ENCODE results near the gene CCDC192. TPM values are rescaled to one million over a fixed set of nuclear protein-coding genes. Genes with fewer than 3 reads are reported as not detected.

CCDC192 gene
- total RNA-seq, 1 donor from 2014 or later, result 0.31 TPM

DNA sequence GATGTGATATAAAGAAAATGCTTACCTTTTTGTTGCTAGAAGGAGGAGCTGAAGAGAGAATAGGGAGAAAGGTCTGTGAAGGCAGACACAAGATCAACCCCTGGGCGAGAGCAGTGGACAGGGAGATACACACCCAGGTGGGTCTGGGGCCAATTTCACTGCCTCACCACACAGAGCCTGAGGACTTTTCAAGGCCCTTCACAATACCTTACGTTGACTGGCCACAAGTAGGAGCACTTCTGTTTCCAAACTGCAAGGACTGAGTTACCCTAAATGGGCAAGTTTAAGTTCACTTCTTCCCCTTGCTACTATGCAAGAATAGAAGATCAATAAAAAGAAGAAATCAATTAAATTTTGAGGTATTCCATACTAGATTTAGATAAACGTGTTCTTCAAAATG lies 205.9 kb downstream of the CCDC192 start:
- DNase-seq (ENCODE audit: extremely low spot score, unreplicated experiment), result no peak
- TF ChIP-seq, protein P1, sequence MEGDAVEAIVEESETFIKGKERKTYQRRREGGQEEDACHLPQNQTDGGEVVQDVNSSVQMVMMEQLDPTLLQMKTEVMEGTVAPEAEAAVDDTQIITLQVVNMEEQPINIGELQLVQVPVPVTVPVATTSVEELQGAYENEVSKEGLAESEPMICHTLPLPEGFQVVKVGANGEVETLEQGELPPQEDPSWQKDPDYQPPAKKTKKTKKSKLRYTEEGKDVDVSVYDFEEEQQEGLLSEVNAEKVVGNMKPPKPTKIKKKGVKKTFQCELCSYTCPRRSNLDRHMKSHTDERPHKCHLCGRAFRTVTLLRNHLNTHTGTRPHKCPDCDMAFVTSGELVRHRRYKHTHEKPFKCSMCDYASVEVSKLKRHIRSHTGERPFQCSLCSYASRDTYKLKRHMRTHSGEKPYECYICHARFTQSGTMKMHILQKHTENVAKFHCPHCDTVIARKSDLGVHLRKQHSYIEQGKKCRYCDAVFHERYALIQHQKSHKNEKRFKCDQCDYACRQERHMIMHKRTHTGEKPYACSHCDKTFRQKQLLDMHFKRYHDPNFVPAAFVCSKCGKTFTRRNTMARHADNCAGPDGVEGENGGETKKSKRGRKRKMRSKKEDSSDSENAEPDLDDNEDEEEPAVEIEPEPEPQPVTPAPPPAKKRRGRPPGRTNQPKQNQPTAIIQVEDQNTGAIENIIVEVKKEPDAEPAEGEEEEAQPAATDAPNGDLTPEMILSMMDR (conservative IDR thresholded peaks at IDR 0.05), result peak; percentile 73
- no peak overlapping the region for H3K27ac Mint-ChIP-seq

DNA sequence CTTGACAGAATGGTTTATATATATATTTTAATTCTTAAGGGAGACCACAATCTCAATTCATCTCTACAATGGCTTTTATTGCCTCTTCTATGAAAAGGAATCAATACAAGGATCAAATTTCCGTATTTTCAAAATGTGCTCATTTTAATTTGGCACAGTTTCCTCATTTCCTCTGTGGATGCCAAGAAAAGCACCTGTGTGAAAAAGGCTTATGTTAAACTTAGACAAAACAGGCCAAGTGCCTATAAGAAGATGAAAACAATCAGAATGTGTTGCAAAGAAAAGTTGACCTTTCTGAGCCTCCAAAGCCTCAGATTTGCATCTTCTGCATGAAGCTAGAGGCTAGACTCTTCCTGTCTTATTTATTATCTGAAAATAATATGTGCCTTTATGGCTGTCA lies 206.6 kb downstream of the CCDC192 start:
- Mint-ChIP-seq H3K27me3 (no peaks in the 10 kb centered on the region), H3K27ac (no peak overlapping the region), H3K4me1 (ENCODE audit: unreplicated experiment) (peaks cover 14% of the 10 kb centered on the region), H3K9me3 (no peaks in the 10 kb centered on the region), H3K36me3 (no peaks in the 10 kb centered on the region), H3K4me3 (no peak overlapping the region)
- TF ChIP-seq, protein P1 (conservative IDR thresholded peaks at IDR 0.05), result no peak
- no peak for DNase-seq (ENCODE audit: extremely low spot score, unreplicated experiment)

More for the DNA sequence above, 205.9 kb downstream of the CCDC192 start:
- H3K4me1 Mint-ChIP-seq (ENCODE audit: unreplicated experiment), result peaks cover 15% of the 10 kb centered on the region
- no peaks in the 10 kb centered on the region for H3K36me3 Mint-ChIP-seq
- no peak overlapping the region for H3K4me3 Mint-ChIP-seq
- H3K9me3 Mint-ChIP-seq, result no peaks in the 10 kb centered on the region
- no peaks in the 10 kb centered on the region for H3K27me3 Mint-ChIP-seq

DNA sequence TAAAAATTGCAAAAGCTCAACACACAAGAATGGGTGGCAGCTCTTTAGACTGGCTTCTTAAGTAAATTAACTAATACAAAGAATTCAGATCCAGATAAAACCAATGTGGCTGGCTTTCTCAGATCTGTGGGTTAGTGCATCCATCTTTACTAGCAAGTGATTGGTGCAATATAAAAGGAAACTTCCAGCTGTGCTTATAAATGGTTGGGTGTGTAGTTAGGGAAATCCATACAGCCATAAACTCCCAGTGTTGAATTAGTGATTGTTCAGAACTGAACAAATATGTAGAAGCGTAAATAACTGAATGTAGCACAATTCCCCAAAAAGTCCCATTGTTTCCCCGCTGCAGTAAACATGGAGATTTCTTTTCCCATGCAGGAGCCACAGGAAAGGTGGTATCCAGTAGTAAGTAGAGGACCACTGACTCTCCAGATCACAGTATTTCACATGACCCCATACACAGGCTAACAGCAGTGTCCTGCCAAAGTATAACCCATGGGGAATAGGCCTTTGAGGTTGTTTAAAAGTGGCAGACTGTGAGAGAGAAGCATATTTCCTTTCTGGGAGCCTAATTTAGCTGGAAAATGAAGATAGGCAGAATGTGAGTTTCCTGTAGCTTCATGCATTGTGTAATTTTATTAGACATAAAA lies 207.2 kb downstream of the CCDC192 start:
- TF ChIP-seq, protein P1 (conservative IDR thresholded peaks at IDR 0.05), result no peak
- Mint-ChIP-seq H3K4me3 (no peak overlapping the region), H3K27me3 (no peaks in the 10 kb centered on the region), H3K36me3 (no peaks in the 10 kb centered on the region), H3K27ac (no peak overlapping the region), H3K9me3 (no peaks in the 10 kb centered on the region), H3K4me1 (ENCODE audit: unreplicated experiment) (peaks cover 14% of the 10 kb centered on the region)
- DNase-seq (ENCODE audit: extremely low spot score, unreplicated experiment), result no peak

DNA sequence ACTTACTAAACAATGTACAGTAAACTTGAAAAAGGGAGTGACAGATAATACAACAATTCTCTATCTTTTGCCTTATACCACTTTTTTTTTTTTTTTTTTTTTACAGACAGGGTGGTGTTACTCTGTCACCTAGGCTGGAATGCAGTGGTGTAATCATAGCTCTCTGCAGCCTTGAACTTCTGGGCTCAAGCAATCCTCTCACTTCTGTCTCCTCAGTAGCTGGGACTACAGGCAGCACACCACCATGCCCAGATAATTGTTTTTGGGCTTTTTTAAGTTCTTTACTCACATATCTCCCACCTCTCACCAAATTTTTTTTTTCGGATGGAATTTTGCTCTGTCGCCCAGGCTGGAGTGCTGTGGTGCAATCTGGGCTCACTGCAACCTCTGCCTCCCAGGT lies 208.4 kb downstream of the CCDC192 start:
- Mint-ChIP-seq H3K4me1 (ENCODE audit: unreplicated experiment) (peaks cover 14% of the 10 kb centered on the region), H3K27me3 (no peaks in the 10 kb centered on the region), H3K27ac (no peak overlapping the region), H3K9me3 (no peaks in the 10 kb centered on the region), H3K36me3 (no peaks in the 10 kb centered on the region), H3K4me3 (no peak overlapping the region)
- no peak for DNase-seq (ENCODE audit: extremely low spot score, unreplicated experiment)
- TF ChIP-seq, protein P1 (conservative IDR thresholded peaks at IDR 0.05), result no peak

DNA sequence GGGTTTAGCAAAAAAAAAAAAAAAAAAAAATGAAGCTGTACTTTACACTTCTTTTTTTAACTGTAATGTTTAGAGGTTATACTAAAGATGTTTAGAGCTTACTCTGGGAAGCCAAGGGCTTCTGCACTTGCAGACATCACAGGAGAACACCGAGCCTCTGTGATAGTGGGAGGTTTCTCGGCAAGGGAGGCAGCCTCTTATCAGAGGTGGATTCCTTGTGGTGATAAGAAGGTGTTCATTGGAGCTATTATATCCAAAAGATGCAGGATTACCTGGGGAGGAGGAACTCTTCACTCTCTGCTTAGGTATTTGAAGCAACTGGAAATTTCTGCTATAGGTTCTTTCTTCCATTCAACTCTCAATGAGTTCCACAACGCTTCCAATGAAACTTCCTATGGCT lies 209.2 kb downstream of the CCDC192 start:
- Mint-ChIP-seq H3K4me1 (ENCODE audit: unreplicated experiment) (peaks cover 14% of the 10 kb centered on the region), H3K36me3 (no peaks in the 10 kb centered on the region), H3K4me3 (no peak overlapping the region), H3K27me3 (no peaks in the 10 kb centered on the region), H3K9me3 (no peaks in the 10 kb centered on the region), H3K27ac (no peak overlapping the region)
- DNase-seq (ENCODE audit: extremely low spot score, unreplicated experiment), result no peak
- TF ChIP-seq, protein P1 (conservative IDR thresholded peaks at IDR 0.05), result no peak

All from type B pancreatic cell (in vitro differentiated cells).